GM21619 (cell line): ENCODE data around the gene DIP2A.

Experiments
- ATAC-seq: cut with Tn5 transposase; IDR thresholded peaks from one replicate; pipeline ENCODE4 v1.9.1; 2021; ENCODE audit not compliant: unreplicated experiment

Gene DIP2A

GRCh38 chr21:46616656-46617055, 158.0 kb downstream of the DIP2A start:
- ATAC-seq: no peak

GRCh38 chr21:46617267-46618051, 158.8 kb downstream of the DIP2A start:
- ATAC-seq: no peak

DNA sequence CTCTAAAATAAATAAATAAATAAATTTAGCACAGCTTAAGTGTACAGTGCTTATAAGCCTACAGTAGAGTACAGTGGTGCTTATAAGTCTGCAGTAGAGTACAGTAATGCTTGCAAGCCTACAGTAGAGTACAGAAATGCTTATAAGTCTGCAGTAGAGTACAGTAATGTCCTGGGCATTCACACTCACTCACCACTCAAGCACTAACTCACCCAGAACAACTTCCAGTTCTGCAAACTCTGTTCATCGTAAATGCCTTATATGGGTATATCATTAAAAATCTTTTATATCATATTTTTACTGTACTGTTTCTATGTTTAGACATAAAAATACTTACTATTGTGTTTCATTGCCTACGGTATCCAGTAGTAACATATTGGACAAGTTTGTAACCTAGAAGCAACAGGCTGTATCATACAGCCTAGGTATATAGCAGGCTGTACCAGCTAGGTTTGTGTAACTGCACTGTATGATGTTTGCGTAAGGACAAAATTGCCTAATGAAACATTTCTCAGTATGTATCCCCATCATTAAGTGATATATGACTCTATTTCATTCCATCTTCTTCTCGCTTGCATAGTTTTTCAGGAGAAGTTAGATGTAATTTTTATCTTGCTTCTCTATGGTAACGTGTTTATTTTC, 160.2 kb downstream of the DIP2A start:
- ATAC-seq: no peak
